HG03097 (cell line): Measurements from ENCODE around the gene NKD1.

Experiments used
- ATAC-seq: cut with Tn5 transposase; IDR thresholded peaks from one replicate; pipeline ENCODE4 v1.9.1; 2021; ENCODE audit not compliant: unreplicated experiment, low FRiP score

Gene NKD1

DNA sequence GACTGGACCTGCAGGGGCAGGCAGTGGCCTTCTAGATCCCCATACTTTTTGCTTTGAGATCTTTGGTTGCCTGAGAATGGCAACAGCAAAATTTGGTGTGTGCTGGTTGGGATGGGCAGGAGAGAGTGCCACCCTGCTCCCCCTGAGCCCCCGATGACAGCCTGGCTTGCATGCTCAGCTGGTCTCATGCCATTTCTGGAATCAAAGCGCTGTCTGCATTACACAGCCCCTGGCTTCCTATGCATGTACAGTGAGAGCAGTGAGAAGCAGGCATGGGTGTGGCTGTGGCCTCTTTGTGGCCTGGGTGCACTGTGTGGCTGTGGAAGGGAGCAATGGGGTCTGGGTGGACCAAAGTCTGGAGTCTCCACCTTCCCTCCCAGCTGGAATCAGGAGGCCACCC lies 47.7 kb downstream of the NKD1 start:
- no peak for ATAC-seq

- ATAC-seq = no peak
Measured at GRCh38 chr16:50596762-50597450, 48.7 kb downstream of the NKD1 start.

- ATAC-seq = no peak
Measured at GRCh38 chr16:50597563-50598255, 49.5 kb downstream of the NKD1 start.

GRCh38 chr16:50598256-50598894 lies 50.2 kb downstream of the NKD1 start:
- no peak for ATAC-seq

GRCh38 chr16:50598936-50599361 lies 50.8 kb downstream of the NKD1 start:
- ATAC-seq = no peak

GRCh38 chr16:50599494-50599893 lies 51.3 kb downstream of the NKD1 start:
- no peak for ATAC-seq

GRCh38 chr16:50600582-50601283 lies 52.5 kb downstream of the NKD1 start:
- ATAC-seq = no peak

DNA sequence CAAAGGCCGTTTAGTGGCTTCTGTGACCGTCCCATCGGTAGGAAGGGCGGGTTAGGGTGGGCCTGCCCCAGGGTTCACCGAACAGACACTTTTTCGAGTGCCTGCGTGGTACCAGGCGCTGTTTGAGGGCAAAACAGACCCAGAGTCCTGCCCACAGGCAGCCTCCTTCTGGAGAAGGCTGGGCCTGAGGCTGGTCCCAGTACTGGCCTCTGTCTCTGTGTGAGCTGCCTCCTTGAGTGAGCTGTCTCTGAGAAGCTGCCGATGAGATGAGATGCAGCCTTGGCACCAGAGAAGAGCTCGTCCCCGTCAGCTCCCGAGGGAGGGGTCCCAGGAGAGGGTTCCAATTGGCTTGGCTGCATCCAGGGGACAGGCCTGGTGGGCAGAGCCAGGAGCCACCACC lies 53.1 kb downstream of the NKD1 start:
- ATAC-seq = no peak

DNA sequence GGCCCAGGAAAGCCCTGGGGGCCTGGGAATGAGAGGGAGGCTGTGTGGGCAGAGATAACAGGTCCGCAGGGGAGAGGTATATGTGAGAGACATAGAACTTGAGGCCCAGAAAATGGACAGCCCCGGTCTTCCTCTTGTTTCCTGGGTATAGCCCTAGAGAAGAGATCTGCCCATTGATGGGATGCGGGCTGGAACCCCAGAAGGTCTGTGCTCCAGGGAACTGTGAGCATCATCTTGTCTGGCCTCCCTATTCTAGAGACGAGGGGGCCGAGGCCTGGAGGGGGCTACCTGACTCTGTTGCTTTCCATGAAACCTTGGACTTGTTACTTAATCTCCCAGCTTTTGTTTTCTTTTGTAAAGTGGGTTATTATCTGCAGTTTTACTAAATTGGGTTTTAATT lies 53.9 kb downstream of the NKD1 start:
- ATAC-seq = no peak

DNA sequence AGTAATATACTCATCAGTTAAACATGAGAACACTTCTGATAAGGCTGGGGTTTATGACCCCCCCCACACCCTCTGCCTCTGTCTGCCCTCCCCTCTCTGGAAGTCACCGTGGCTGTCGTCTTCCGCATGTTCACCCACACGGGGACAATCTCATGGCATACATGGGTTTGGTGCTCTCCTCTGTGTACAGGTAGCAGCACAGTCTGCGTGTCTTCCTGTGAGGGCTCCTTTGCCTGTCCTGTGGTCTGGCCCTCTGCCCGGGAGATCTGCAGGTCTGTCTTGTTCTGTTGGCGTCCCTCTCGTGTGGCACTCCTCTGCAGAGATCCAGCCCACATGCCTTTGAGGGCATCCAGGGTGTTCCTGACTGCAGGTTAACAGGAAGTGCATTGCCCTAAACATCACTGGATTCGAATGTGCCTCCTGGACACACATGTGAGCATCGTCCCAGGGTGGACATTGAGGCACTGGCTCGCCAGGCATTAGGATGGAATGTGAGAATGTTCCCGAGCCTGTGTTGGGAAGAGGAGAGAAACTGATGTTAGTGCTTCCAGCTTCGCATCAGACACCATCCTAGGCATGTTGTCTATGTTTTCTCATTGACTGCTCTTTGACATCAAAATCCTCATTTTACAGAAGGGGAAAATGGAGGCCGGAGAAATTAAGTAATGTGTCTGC lies 54.5 kb downstream of the NKD1 start:
- ATAC-seq = no peak

DNA sequence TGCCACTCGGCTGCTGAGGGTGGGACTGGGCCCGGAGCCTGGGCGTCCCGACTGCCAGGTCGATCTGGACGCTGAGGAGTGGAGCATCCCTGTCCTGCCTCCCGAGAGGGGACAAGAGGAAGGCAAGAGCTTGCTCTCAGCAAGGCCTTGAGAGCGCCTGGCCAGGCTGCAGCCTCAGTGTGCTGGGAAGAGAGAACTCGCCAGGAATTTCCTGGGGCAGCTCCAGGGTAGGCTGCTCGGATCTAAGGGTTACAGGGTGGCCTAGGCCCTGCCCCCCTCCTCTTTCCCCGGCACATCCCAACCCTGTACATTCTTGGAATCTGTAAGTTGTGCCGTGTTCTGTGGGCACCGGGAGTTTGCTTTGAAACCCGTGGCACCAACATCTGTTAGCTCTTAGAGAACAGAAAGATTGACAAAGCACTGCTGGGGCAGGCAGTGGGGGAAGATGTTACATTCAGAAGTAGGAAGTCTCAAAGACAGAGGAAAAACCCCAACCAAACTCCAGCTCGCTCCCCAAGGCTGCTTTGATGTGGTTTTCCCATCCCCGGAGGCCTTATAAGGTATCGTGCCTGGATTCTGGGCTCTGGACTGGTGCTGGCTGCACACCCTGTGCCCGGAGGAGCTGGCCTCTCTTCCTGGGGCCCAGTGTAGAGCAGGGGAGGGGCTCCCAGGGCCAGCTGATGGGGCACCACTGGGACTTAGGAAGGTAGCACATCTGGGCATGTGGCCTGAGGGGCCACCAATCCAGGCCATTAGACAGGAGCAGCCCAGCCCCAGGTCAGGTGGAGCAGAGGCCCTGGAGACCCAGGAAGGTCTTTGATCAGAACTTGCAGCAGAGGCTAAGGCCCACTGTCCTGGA lies 55.2 kb downstream of the NKD1 start:
- ATAC-seq = no peak

GRCh38 chr16:50604065-50604418 lies 55.8 kb downstream of the NKD1 start:
- no peak for ATAC-seq

DNA sequence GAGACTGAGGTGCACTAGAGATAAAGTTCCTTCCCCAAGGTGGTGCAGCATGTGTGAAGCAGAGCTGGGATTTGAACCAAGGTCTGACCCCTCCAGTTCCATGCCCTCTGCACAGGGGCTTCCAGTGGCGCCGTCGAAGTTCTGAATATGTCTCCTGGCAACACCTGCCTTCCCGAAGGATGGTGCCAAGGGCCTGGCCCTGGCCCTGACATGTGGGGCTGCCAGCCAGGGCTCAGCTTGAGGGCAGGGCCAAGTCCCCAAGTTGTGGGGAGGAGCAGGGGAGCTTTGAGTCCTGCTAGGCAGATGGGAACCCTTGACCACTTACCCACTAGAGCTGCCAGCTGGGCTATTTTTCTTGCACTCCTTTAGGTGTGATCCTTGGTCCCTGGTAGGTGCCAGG lies 56.4 kb downstream of the NKD1 start:
- ATAC-seq = no peak

- no peak for ATAC-seq
Measured at GRCh38 chr16:50605733-50606430, 57.7 kb downstream of the NKD1 start.

GRCh38 chr16:50606431-50607050 lies 58.3 kb downstream of the NKD1 start:
- ATAC-seq = no peak

DNA sequence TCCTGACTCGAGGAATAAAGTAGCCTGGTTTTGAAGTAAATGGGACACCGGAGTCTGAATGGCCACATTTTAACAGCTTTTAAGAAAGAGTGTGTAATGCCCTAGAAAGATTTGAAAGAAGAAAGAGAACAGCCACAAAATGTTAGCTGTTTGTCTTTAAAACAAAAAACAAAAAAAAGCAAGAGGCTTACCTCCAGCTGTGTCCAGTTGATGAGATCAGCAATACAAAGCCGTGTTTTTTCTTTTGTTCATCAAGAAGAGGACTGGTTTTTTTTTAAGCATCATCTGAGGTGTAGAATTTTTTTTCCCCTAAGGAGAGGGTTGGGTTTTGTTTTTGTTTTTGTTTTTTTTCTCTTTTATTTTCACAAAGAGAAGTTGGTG lies 58.8 kb downstream of the NKD1 start:
- ATAC-seq = no peak

DNA sequence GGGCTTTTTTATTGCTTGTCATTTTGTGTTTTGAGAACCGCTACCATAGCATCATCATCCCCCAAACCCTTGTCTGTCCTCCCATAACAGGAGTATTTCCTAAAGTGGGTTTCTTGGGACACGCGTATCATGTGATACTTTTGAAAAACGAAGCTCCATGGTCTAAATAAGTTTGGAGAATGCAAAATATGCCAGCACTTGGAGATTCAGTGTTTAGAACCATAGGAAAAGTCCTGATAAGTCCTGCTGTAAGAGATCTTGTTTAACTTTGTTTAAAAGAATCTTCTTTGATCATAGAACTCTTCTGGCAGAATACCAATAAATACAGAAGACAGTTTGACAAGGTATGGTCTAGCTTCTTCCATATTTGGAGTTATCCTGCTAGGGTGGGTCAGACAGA lies 59.3 kb downstream of the NKD1 start:
- no peak for ATAC-seq

- ATAC-seq = no peak
Measured at GRCh38 chr16:50607970-50608557, 59.9 kb downstream of the NKD1 start.

DNA sequence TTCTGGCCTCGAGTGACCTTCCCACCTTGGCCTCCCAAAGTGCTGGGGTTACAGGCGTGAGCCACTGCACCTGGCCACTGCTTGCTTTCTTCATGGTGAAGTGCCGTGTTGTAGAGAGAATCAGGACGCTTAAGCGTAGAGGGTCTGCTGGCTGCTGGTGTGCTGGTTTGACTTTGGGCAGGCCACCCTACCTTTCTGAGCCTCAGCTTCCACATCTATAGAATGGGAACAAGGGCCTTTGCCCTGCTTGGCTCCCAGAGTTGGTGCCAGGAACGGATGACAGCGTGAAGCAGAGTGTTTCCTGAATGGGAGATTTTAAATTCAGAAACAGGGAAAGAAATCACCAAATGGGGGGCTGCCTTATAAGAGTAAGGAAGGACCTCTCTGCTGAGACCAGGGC lies 60.9 kb downstream of the NKD1 start:
- no peak for ATAC-seq
